RPMI7951 (cell line): ENCODE results near the gene PPBP. TPM values are rescaled to one million over a fixed set of nuclear protein-coding genes. Genes with fewer than 3 reads are reported as not detected.

Source experiments
- DNase-seq: peaks from one replicate; pipeline ENCODE4 v3.0.0-alpha.2; 2012; ENCODE audit warnings: low read depth
- total RNA-seq: library from RNA; depleted of rRNA; stranded (reverse); fragments of >200 nt; shearing (Covaris generic); gene quantifications from 2 replicates; pipeline ENCODE4 v1.2.3, GENCODE V29; 2014; rRNA removed

Gene PPBP
- total RNA-seq, 1 experiment from 2014 or later = not detected

DNA sequence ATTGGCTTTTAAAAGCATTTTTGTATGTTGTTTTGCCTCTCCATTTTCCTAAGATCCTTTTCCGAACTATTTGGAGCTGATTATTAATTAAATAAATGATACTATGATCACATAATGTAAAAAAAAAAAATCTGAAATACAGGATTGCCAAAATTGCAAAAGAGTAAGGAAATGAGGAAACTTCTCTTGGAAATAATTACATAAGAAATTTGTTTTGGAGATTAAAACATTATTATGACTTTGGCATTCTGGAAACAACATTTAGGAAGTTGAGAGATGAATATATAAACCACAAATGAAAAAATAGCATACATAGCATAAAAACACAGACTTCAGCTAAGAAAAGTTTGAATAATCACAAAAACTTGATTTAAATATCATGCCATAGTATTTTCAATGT lies 39.7 kb downstream of the PPBP start:
- DNase-seq = no peak

DNA sequence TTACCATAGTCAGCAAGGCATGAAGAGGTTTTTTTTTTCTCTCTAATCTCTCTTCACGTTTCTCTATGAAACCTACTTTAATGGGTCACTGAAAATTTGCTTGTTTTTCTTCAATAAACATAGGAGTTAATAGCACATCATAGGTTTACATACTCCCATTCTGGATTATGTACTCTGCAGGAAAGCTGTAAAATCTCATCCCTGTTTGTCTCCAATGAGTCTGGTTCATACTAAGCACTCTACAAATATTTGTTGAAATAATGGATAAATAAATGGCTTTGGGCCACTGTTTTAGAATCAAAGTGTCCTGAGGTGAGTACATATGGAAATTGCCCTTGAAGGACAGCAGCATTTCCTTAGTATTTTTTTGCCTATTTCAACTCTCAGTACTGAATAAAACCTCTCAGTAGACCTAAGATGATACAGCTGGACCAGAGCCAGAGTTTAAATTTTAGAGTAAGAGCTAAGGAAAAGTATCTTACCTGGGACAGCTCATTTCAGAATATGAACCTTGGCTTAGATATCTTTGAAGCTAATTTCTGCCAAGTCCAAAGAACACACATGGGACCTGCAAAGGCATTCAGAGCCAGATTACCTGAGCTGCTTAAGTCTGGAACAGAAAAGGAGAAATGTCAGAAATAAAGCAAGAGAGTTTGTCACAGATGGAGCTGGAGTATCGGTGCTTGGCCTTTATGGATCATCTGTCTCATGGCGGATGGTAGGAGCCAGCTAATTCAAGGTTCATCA lies 40.6 kb downstream of the PPBP start:
- no peak for DNase-seq

DNA sequence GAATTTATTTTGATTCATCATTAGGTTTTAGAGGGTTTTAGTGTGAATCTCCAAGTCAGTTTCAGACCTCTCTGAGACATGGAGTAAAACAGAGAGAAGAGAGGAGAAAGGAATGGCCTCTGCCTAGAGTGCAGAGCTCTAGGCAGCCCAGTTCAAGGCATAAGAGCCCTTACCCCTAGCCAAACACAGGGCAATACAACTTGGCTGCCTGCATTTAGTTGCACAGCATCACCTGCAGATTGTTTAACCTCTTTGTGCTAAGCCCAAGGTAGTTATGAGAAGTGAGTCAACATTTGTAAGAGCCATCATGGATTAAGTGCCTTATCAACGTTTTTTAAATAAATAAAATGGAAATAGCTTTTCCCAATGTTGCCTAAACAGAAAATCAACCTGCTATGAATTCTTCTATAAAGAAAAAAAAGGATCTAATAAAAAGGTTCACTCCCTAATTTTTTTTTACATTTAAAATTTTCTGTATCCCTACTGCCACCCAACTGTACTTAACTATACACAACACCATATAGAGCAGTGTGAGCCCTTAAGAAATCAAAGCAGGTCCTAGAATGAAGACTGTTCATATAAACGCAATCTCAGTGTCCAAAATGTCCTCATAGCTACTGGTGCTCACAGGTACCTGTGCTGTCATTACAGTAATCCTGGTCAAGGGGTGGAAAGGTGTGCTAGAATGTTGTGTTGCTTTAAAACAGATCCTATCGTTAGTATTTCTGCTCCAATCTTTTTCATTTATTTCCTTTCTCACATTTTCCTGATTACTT lies 42.1 kb downstream of the PPBP start:
- DNase-seq = no peak

DNA sequence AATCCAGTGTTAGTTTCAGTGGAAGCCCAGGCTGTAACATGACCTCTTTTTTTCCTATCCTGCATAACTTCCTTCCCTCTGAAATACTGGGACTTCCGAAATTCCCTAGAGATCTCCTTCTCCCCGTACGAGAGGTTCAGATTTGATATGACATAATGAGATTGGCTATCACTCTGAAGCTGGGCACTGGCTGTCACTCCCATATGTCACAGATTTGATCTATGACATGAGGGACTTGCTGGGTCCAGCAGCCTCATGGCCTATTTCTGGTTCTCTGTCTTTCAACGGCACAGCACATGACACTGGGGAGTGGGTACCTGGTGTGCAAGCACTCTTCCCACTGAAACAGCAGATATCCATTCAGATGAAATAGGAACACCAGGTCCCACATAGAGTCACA lies 42.9 kb downstream of the PPBP start:
- DNase-seq = no peak

DNA sequence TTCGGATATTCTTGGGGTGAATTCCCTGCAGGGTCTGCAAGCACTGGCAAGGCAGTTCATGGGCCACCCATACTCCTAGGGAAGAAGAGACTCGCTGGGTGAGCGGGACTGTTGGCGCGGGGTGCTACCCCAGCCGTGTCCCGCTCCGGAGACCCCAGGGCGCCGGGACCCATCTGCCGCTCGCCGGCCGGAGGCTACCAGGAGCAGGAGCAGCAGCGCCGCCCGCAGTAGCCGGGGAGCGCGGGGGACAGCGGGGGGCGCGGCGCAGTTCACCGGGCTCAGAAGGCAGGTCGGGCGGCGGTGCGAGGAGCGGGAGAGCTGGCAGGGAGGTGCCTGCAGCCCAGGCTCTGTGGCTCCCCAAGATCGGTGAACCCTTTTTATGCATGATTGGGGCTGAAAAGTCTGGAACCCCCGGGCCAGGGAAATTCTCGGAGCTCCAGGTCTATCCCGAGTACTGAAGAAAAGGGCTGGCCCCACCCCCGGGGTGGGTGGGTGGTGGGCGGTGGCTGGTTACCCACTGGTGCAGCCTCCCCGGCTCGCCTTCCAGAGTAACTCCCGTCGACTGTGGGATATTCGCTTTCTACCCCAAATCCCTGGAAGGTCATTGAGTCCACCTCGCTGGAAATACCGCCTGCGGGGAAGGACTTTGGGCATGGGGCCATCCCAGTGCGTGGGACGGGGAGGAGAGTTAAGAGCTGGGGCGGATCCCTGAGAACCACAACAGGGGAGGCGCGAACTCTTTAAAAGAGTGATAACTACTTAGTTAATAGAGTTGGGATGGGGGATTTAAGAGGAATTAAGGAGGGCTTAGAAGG lies 43.7 kb downstream of the PPBP start:
- peak; percentile 63 for DNase-seq

DNA sequence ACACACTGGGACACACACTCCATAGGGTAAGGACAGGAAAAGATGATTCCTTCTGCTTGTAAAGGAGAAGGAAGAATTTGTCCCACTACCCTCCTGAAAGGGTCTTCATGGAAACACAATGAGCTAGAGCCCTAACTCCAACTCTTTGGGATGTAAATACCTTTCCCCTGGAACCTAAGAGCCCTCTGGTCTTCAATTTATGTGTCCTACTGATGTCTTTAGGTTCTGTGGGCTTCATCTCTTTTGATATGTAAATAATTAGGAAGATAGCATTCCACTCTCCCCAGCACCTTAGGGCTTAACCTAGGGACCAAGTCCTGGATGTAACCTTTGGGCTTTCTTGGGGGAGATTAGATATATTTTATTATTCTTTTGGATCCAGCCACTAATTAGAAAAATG lies 44.4 kb downstream of the PPBP start:
- no peak for DNase-seq

DNA sequence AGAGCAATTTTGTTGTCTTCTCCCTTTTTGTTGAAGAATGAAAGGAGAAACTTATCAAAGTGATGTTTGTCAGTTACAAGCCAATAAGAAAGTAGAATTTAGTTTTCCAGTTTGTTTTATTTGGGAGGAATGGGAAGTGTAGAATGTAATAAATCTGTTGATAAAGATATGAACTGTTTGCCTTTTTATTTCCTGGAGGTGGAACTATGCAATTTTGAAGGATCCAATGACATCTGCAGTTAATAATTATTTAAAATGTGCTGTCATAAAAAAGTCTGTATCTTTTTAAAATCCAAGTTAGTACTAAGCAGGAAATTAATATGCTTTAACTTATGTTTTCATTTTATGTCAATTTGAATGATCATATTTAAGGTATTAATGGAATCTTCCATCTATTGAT lies 51.0 kb downstream of the PPBP start:
- no peak for DNase-seq

Other genes starting within 250 kb of the PPBP start
- 66.9 and 79.5 TPM in 2 replicates for gene CXCL8, start 247.6 kb downstream of the PPBP start, total RNA-seq
- not detected in 2 replicates for gene CXCL6, start 151.5 kb downstream of the PPBP start, total RNA-seq
- 0.72 TPM in 1 of 2 replicates, not detected in the other for gene PF4V1, start 134.9 kb downstream of the PPBP start, total RNA-seq
- 21.0 and 24.3 TPM in 2 replicates for gene CXCL1, start 118.8 kb downstream of the PPBP start, total RNA-seq
- gene PF4, start 6.2 kb downstream of the PPBP start, total RNA-seq = not detected in 2 replicates
- 2.7 and 3.2 TPM in 2 replicates for gene CXCL5, start 10.5 kb upstream of the PPBP start, total RNA-seq
- 1.1 and 1.8 TPM in 2 replicates for gene CXCL3, start 50.5 kb upstream of the PPBP start, total RNA-seq
- 0.72 and 0.88 TPM in 2 replicates for gene CXCL2, start 111.0 kb upstream of the PPBP start, total RNA-seq
- gene MTHFD2L, start 169.9 kb upstream of the PPBP start, total RNA-seq = 11.9 and 12.1 TPM in 2 replicates